Kidney (tissue), 14 donors: ENCODE results near the gene LPIN1. TPM values are rescaled to one million over a fixed set of nuclear protein-coding genes. Genes with fewer than 3 reads are reported as not detected.

Experiments
- DNase-seq, 5 donors: peaks; one replicate each; pipeline ENCODE4 v3.0.0-alpha.2; 2013 to 2020
- FAIRE-seq: peaks from 2 replicates; lab custom pipeline; 2012; peaks lifted over from hg19 to GRCh38; lab: Jason Lieb, UNC
- H3K27ac ChIP-seq, 2 donors: one replicate each; pipeline ENCODE4 v1.7.0; 2013; ENCODE audit warnings: low read depth in 2 of 2, low read length in 2 of 2, inconsistent platforms in 1 of 2
- H3K27me3 ChIP-seq: one replicate; pipeline ENCODE4 v1.7.1; 2013; ENCODE audit warnings: low read length, inconsistent platforms; ENCODE audit not compliant: control insufficient read depth, insufficient read depth
- H3K36me3 ChIP-seq, 3 donors: one replicate each; pipeline versions ENCODE4 v1.7.0 to v1.7.1; 2013; ENCODE audit warnings: low read length in 3 of 3, control low read depth in 1 of 3, inconsistent platforms in 1 of 3; ENCODE audit not compliant: insufficient read depth in 3 of 3, control insufficient read depth in 2 of 3
- H3K4me1 ChIP-seq, 3 donors: one replicate each; pipeline versions ENCODE4 v1.7.0 to v1.7.1; 2013; ENCODE audit warnings: low read length in 3 of 3, inconsistent platforms in 1 of 3, low read depth in 1 of 3; ENCODE audit not compliant: control insufficient read depth in 2 of 3, insufficient read depth in 2 of 3
- H3K4me3 ChIP-seq, 3 donors: one replicate each; pipeline versions ENCODE4 v1.7.0 to v1.8.1; 2013; ENCODE audit warnings: low read length in 3 of 3, control low read depth in 1 of 3, inconsistent platforms in 1 of 3
- H3K9ac ChIP-seq, 3 donors: one replicate each; pipeline versions ENCODE4 v1.7.0 to v1.7.1; 2013; ENCODE audit warnings: low read length in 3 of 3, control low read depth in 1 of 3, inconsistent platforms in 1 of 3
- H3K9me3 ChIP-seq, 3 donors: one replicate each; pipeline versions ENCODE4 v1.7.0 to v1.7.1; 2013; ENCODE audit warnings: low read length in 3 of 3, control low read depth in 1 of 3, inconsistent platforms in 1 of 3; ENCODE audit not compliant: control insufficient read depth in 2 of 3, insufficient read depth in 1 of 3
- intact Hi-C: fragments of 100-400 bp; cut with DNase I; formaldehyde crosslinking; loops from one replicate; pipeline ENCODE4 v1.11.1; 2022
- polyA plus RNA-seq: library from polyadenylated mRNA; stranded (reverse); fragments of 350-450 nt; fragmentation: Illumina TruSeq; extraction: RNeasy Lipid Tissue Mini Kit (QIAGEN cat#74804); gene quantifications from one replicate; pipeline ENCODE4 v1.2.3, GENCODE V29; 2014; ENCODE audit warnings: low read depth, low replicate concordance; ENCODE audit not compliant: insufficient read depth
- total RNA-seq: library from RNA; stranded (reverse); fragmentation: NEBNext Ultra II Directional; extraction: Animal tissue kit (Norgen Biotek cat#: 25700); gene quantifications from one replicate; pipeline ENCODE4 v1.2.1, GENCODE V29; 2021
- TF ChIP-seq, protein P1 (sequence below): IDR thresholded peaks from 3 replicates; pipeline ENCODE4 v1.5.1; 2012; ENCODE audit warnings: mild to moderate bottlenecking, moderate library complexity, borderline replicate concordance; ENCODE audit not compliant: insufficient read depth; ENCODE audit errors: extremely low read depth
- donor health status: control.
- donor health status: control.
- donor health status: control.
- donor health status: control.
- donor health status: control.
- donor health status: DM: yes; HTN: yes; CAD: no.
- donor health status: Normal renal cell carcinoma (clear cell type).

The LPIN1 gene
- total and polyA plus RNA-seq, 2 donors from 2014 or later, result 11.8 to 36.8 TPM

GRCh38 chr2:11712866-11713265 lies 33.6 kb upstream of the LPIN1 start:
- TF ChIP-seq, protein P1, sequence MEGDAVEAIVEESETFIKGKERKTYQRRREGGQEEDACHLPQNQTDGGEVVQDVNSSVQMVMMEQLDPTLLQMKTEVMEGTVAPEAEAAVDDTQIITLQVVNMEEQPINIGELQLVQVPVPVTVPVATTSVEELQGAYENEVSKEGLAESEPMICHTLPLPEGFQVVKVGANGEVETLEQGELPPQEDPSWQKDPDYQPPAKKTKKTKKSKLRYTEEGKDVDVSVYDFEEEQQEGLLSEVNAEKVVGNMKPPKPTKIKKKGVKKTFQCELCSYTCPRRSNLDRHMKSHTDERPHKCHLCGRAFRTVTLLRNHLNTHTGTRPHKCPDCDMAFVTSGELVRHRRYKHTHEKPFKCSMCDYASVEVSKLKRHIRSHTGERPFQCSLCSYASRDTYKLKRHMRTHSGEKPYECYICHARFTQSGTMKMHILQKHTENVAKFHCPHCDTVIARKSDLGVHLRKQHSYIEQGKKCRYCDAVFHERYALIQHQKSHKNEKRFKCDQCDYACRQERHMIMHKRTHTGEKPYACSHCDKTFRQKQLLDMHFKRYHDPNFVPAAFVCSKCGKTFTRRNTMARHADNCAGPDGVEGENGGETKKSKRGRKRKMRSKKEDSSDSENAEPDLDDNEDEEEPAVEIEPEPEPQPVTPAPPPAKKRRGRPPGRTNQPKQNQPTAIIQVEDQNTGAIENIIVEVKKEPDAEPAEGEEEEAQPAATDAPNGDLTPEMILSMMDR, result no peak
- intact Hi-C loops, result no loop called here
- Histone ChIP-seq H3K27ac (no peak overlapping the region), H3K9ac (no peak overlapping the region), H3K4me1 (peaks cover 0 to 6% (median 0%) of the 10 kb centered on the region in 3 donors), H3K36me3 (no peaks in the 10 kb centered on the region), H3K9me3 (no peaks in the 10 kb centered on the region), H3K27me3 (no peaks in the 10 kb centered on the region), H3K4me3 (no peak overlapping the region)
- DNase-seq (no peak), FAIRE-seq (no peak)

- DNase-seq, result no peak
- Histone ChIP-seq H3K27me3 (no peaks in the 10 kb centered on the region), H3K27ac (no peak overlapping the region), H3K9ac (no peak overlapping the region), H3K4me1 (peaks cover 0 to 6% (median 0%) of the 10 kb centered on the region in 3 donors), H3K36me3 (no peaks in the 10 kb centered on the region), H3K4me3 (no peak overlapping the region), H3K9me3 (no peaks in the 10 kb centered on the region)
- intact Hi-C loops, result no loop called here
- FAIRE-seq, result no peak
- TF ChIP-seq, protein P1, result no peak
Measured at GRCh38 chr2:11713815-11714214, 32.6 kb upstream of the LPIN1 start.

DNA sequence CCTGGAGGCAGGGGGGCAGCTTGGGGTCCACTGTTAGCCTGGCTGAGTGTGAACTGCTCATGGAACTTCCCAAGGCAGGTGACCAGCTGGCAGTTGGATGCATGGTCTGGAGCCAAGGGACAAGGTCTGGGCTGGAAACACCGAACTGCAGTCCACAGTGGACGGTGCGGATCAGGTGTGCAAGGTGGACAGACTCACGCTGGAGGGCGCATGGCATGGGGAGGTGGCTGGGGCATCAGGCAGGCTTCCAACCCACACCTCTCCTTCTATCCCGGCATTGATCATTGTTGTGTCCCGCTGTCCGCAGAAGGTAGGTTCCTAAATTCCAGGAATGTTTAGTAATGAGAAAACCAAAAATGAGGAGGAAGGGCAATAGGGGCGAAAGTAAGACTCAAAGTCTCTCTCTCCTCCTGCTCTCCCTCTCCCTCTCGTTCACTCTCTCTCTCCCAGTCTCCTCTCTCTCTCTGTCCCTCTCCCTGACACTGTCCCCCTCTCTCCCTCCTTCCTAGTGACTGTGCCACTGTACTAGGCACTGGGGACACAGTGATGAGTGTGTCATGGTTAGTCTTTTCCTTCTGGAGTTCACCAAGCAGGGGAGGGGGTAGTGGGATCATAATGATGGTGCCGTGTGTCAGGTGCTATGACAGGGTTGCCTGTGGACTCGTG lies 30.3 kb upstream of the LPIN1 start:
- H3K9ac ChIP-seq, result no peak overlapping the region
- TF ChIP-seq, protein P1, result no peak
- H3K36me3 ChIP-seq, result no peaks in the 10 kb centered on the region
- no peak overlapping the region for H3K27ac ChIP-seq
- DNase-seq (no peak), FAIRE-seq (no peak)
- H3K4me1 ChIP-seq, result peaks cover 0 to 1% (median 0%) of the 10 kb centered on the region in 3 donors
- no peaks in the 10 kb centered on the region for H3K27me3 ChIP-seq
- H3K4me3 ChIP-seq, result no peak overlapping the region
- H3K9me3 ChIP-seq, result no peaks in the 10 kb centered on the region
- intact Hi-C loops, result no loop called here
